Gastrocnemius medialis (tissue), 4 donors: Measurements from ENCODE around the gene SETBP1. TPM values are rescaled to one million over a fixed set of nuclear protein-coding genes. Genes with fewer than 3 reads are reported as not detected.

Source experiments
- ATAC-seq, 2 donors: fragments of 150-250 bp; one replicate each; pipeline ENCODE4 v1.9.1; 2016
- DNase-seq, 2 donors: peaks; one replicate each; pipeline ENCODE4 v3.0.0-alpha.2; 2019
- H3K27ac ChIP-seq, 4 donors: fragments of 200-600 bp; sonication (generic); 1 replicate in 1 of 4; 2 replicates in 3 of 4; pipeline ENCODE4 v1.5.1; 2016 to 2018; ENCODE audit warnings: mild to moderate bottlenecking in 2 of 4, moderate library complexity in 1 of 4
- H3K27me3 ChIP-seq, 3 donors: fragments of 200-600 bp; sonication (generic) in 2 of 3; 1 replicate in 1 of 3; 2 replicates in 2 of 3; pipeline versions ENCODE4 v1.5.1 to v1.6.0; 2016 to 2019; ENCODE audit warnings: mild to moderate bottlenecking in 1 of 3, moderate library complexity in 1 of 3
- H3K36me3 ChIP-seq, 2 donors: fragments of 200-600 bp; sonication (generic) in 1 of 2; one replicate each; pipeline ENCODE4 v1.5.1; 2017 to 2018
- H3K4me1 ChIP-seq, 2 donors: fragments of 200-600 bp; sonication (generic) in 1 of 2; one replicate each; pipeline ENCODE4 v1.5.1; 2016 to 2017; ENCODE audit warnings: mild to moderate bottlenecking in 2 of 2
- H3K4me3 ChIP-seq, 4 donors: fragments of 200-600 bp; sonication (generic) in 3 of 4; 1 replicate in 1 of 4; 2 replicates in 3 of 4; pipeline ENCODE4 v1.5.1; 2016 to 2019; ENCODE audit warnings: mild to moderate bottlenecking in 2 of 4
- H3K9me3 ChIP-seq, 3 donors: fragments of 200-600 bp; sonication (generic) in 2 of 3; 1 replicate in 1 of 3; 2 replicates in 2 of 3; pipeline ENCODE4 v1.5.1; 2016 to 2019
- CTCF ChIP-seq, 5 experiments: fragments of 450-650 bp in 3 of 5; fragments of 200-600 bp in 2 of 5; sonication (generic) in 2 of 5; IDR thresholded peaks in 4 of 5; conservative IDR thresholded peaks in 1 of 5; 1 replicate in 4 of 5; 2 replicates in 1 of 5; pipeline ENCODE4 v1.5.1; 2016 to 2019; ENCODE audit warnings: antibody characterized with exemption in 5 of 5, mild to moderate bottlenecking in 3 of 5, moderate library complexity in 3 of 5
- POLR2A ChIP-seq, 2 donors: fragments of 450-650 bp; IDR thresholded peaks; one replicate each; pipeline ENCODE4 v1.6.1; 2017; ENCODE audit warnings: antibody characterized with exemption in 2 of 2, mild to moderate bottlenecking in 2 of 2, moderate library complexity in 2 of 2
- in situ Hi-C, 4 donors: fragments of 200-750 bp; cut with MboI; loops; one replicate each; pipeline versions ENCODE4 v1.15.0 to v1.8.0; 2017; ENCODE audit warnings: low sequenced_read_pairs in 4 of 4
- intact Hi-C: fragments of 100-400 bp; cut with DNase I; formaldehyde crosslinking; loops from one replicate; pipeline ENCODE4 v1.15.1; 2023; ENCODE audit warnings: low total_unique reads
- total RNA-seq, 4 donors: library from RNA; depleted of rRNA; stranded (reverse); fragments of >200 nt; gene quantifications; one replicate each; pipeline versions ENCODE4 v1.1.0 to v1.2.3, GENCODE V29; 2016

Gene SETBP1
- total RNA-seq, 4 donors from 2014 or later: 9.2 to 20.0 (median 15.3) TPM

- H3K4me3 ChIP-seq: no peak overlapping the region
- in situ Hi-C loops (no loop called here), intact Hi-C loops (no loop called here)
- ATAC-seq: no peak
- TF ChIP-seq POLR2A (IDR thresholded peaks at IDR 0.05) (no peak), CTCF (IDR thresholded peaks at IDR 0.05 in 4 of 5, conservative IDR thresholded peaks at IDR 0.05 in 1 of 5) (no peak)
- no peaks in the 10 kb centered on the region for H3K36me3 ChIP-seq
- DNase-seq: no peak
- H3K9me3 ChIP-seq: no peaks in the 10 kb centered on the region
- H3K4me1 ChIP-seq: peaks cover under 1 to 4% of the 10 kb centered on the region in 2 donors
- no peak overlapping the region for H3K27ac ChIP-seq
- H3K27me3 ChIP-seq: no peaks in the 10 kb centered on the region
Observed at GRCh38 chr18:45008694-45009413, 328.2 kb downstream of the SETBP1 start.

- H3K36me3 ChIP-seq: no peaks in the 10 kb centered on the region
- ATAC-seq (no peak), DNase-seq (no peak)
- TF ChIP-seq CTCF (IDR thresholded peaks at IDR 0.05 in 4 of 5, conservative IDR thresholded peaks at IDR 0.05 in 1 of 5) (no peak), POLR2A (IDR thresholded peaks at IDR 0.05) (no peak)
- in situ Hi-C loops: no loop called here
- no peaks in the 10 kb centered on the region for H3K27me3 ChIP-seq
- intact Hi-C loops: no loop called here
- H3K4me3 ChIP-seq: no peak overlapping the region
- peaks cover 6 to 7% of the 10 kb centered on the region in 2 donors for H3K4me1 ChIP-seq
- no peaks in the 10 kb centered on the region for H3K9me3 ChIP-seq
- H3K27ac ChIP-seq: no peak overlapping the region
Observed at GRCh38 chr18:45009756-45010155, 329.1 kb downstream of the SETBP1 start.

- H3K4me1 ChIP-seq: peaks cover 16 to 25% of the 10 kb centered on the region in 2 donors
- intact Hi-C loops: no loop called here
- H3K36me3 ChIP-seq: no peaks in the 10 kb centered on the region
- no peak overlapping the region for H3K4me3 ChIP-seq
- DNase-seq: no peak
- no peak for TF ChIP-seq POLR2A (IDR thresholded peaks at IDR 0.05)
- no peak for TF ChIP-seq CTCF (IDR thresholded peaks at IDR 0.05 in 4 of 5, conservative IDR thresholded peaks at IDR 0.05 in 1 of 5)
- in situ Hi-C loops: no loop called here
- H3K27me3 ChIP-seq: no peaks in the 10 kb centered on the region
- no peak for ATAC-seq
- H3K27ac ChIP-seq: no peak overlapping the region
- no peaks in the 10 kb centered on the region for H3K9me3 ChIP-seq
Observed at GRCh38 chr18:45012286-45012685, 331.6 kb downstream of the SETBP1 start.

- no peak for ATAC-seq
- no peak overlapping the region for H3K4me3 ChIP-seq
- in situ Hi-C loops (no loop called here), intact Hi-C loops (no loop called here)
- TF ChIP-seq POLR2A (IDR thresholded peaks at IDR 0.05): no peak
- no peak for TF ChIP-seq CTCF (IDR thresholded peaks at IDR 0.05 in 4 of 5, conservative IDR thresholded peaks at IDR 0.05 in 1 of 5)
- DNase-seq: no peak
- H3K4me1 ChIP-seq: peaks cover 16 to 25% of the 10 kb centered on the region in 2 donors
- no peaks in the 10 kb centered on the region for H3K36me3 ChIP-seq
- H3K27me3 ChIP-seq: no peaks in the 10 kb centered on the region
- H3K9me3 ChIP-seq: no peaks in the 10 kb centered on the region
- no peak overlapping the region for H3K27ac ChIP-seq
Observed at GRCh38 chr18:45014047-45014501, 333.4 kb downstream of the SETBP1 start.

- Histone ChIP-seq H3K27ac (peak overlapping the region; percentile 14 to 57 (median 44)), H3K4me3 (no peak overlapping the region), H3K27me3 (no peaks in the 10 kb centered on the region), H3K4me1 (peaks cover 16 to 25% of the 10 kb centered on the region in 2 donors), H3K36me3 (no peaks in the 10 kb centered on the region), H3K9me3 (no peaks in the 10 kb centered on the region)
- DNase-seq: no peak
- in situ Hi-C loops (no loop called here), intact Hi-C loops (no loop called here)
- TF ChIP-seq POLR2A (IDR thresholded peaks at IDR 0.05): no peak
- no peak for TF ChIP-seq CTCF (IDR thresholded peaks at IDR 0.05 in 4 of 5, conservative IDR thresholded peaks at IDR 0.05 in 1 of 5)
- no peak for ATAC-seq
Observed at GRCh38 chr18:45015788-45016128, 335.1 kb downstream of the SETBP1 start.
